ENCODE measurements around the gene KCNIP4. TPM values are rescaled to one million over a fixed set of nuclear protein-coding genes. Genes with fewer than 3 reads are reported as not detected.

The KCNIP4 gene
- total and polyA plus RNA-seq, 10 of the 15 experiments (the other 5 are each of a cell fraction or from before 2014, with no cell fraction given) = 0.03 to 0.23 (median 0.13) TPM; not detected in 7

DNA sequence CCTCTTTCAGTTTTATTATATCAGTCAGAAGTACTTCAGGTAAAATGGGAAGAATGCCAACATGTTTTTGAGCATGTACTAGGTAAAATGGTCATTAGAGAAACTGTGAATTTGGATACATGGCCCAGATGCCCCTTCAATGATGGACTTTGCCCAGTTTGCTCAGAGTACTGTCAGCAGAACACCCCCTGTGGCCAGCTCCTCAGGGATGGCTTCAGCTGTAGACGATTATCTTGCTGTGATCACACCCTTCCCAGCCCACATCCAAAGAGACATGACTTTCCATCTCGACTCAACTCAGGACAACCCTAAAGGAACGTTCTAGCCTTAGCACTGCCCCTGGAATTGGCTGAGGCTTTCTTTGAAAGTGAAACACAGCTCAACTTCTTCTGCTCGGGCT is 809.2 kb downstream of the KCNIP4 start (continued):
- TF ChIP-seq, protein P1, sequence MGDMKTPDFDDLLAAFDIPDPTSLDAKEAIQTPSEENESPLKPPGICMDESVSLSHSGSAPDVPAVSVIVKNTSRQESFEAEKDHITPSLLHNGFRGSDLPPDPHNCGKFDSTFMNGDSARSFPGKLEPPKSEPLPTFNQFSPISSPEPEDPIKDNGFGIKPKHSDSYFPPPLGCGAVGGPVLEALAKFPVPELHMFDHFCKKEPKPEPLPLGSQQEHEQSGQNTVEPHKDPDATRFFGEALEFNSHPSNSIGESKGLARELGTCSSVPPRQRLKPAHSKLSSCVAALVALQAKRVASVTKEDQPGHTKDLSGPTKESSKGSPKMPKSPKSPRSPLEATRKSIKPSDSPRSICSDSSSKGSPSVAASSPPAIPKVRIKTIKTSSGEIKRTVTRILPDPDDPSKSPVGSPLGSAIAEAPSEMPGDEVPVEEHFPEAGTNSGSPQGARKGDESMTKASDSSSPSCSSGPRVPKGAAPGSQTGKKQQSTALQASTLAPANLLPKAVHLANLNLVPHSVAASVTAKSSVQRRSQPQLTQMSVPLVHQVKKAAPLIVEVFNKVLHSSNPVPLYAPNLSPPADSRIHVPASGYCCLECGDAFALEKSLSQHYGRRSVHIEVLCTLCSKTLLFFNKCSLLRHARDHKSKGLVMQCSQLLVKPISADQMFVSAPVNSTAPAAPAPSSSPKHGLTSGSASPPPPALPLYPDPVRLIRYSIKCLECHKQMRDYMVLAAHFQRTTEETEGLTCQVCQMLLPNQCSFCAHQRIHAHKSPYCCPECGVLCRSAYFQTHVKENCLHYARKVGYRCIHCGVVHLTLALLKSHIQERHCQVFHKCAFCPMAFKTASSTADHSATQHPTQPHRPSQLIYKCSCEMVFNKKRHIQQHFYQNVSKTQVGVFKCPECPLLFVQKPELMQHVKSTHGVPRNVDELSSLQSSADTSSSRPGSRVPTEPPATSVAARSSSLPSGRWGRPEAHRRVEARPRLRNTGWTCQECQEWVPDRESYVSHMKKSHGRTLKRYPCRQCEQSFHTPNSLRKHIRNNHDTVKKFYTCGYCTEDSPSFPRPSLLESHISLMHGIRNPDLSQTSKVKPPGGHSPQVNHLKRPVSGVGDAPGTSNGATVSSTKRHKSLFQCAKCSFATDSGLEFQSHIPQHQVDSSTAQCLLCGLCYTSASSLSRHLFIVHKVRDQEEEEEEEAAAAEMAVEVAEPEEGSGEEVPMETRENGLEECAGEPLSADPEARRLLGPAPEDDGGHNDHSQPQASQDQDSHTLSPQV (IDR thresholded peaks at IDR 0.05) = no peak
- no peak for TF ChIP-seq MYC (IDR thresholded peaks at IDR 0.05; ENCODE audit: insufficient read depth, insufficient read length, insufficient replicate concordance, low read length, severe bottlenecking)
- no peak for TF ChIP-seq ZNF24 (IDR thresholded peaks at IDR 0.05)
- TF ChIP-seq ATF7 (IDR thresholded peaks at IDR 0.05; ENCODE audit: low read depth) = no peak
- no peak for TF ChIP-seq MYB (IDR thresholded peaks at IDR 0.05; ENCODE audit: borderline replicate concordance, low read depth, low read length)
- TF ChIP-seq RCOR1 (conservative IDR thresholded peaks at IDR 0.05; ENCODE audit: low read depth, low read length) = no peak
- no peak for TF ChIP-seq IRF4 (IDR thresholded peaks at IDR 0.05; ENCODE audit: low read depth, low read length)
- no peak for TF ChIP-seq BCL11A (IDR thresholded peaks at IDR 0.05; ENCODE audit: low read depth, low read length)
- TF ChIP-seq ZNF217 (IDR thresholded peaks at IDR 0.05) = no peak
- TF ChIP-seq, protein P2, sequence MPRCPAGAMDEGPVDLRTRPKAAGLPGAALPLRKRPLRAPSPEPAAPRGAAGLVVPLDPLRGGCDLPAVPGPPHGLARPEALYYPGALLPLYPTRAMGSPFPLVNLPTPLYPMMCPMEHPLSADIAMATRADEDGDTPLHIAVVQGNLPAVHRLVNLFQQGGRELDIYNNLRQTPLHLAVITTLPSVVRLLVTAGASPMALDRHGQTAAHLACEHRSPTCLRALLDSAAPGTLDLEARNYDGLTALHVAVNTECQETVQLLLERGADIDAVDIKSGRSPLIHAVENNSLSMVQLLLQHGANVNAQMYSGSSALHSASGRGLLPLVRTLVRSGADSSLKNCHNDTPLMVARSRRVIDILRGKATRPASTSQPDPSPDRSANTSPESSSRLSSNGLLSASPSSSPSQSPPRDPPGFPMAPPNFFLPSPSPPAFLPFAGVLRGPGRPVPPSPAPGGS (IDR thresholded peaks at IDR 0.05; ENCODE audit: borderline replicate concordance, insufficient read depth, low read depth, low read length, poor library complexity, severe bottlenecking) = no peak
- TF ChIP-seq ASH2L (IDR thresholded peaks at IDR 0.05; ENCODE audit: borderline replicate concordance, low read depth) = no peak

Measured in GM12878 (cell line).